Mesendoderm (in vitro differentiated cells): ENCODE measurements around the gene CLEC11A.
A peak's percentile ranks its signal among the peaks of the same experiment; 100 is the strongest.

ENCODE experiments used
- DNase-seq: peaks from one replicate; pipeline ENCODE4 v3.0.0; 2013
- H2AK5ac ChIP-seq: 2 replicates; pipeline ENCODE4 v1.6.1; 2013; ENCODE audit warnings: low read length, inconsistent platforms
- H2BK120ac ChIP-seq: 2 replicates; pipeline ENCODE4 v1.6.1; 2013; ENCODE audit warnings: low read depth, mild to moderate bottlenecking, low read length, moderate library complexity, mixed read lengths
- H2BK15ac ChIP-seq: replicated peaks from 2 replicates; pipeline ENCODE4 v1.6.1; 2013; ENCODE audit warnings: low read depth, mild to moderate bottlenecking, moderate library complexity
- H2BK5ac ChIP-seq: 2 replicates; pipeline ENCODE4 v1.6.1; 2013; ENCODE audit warnings: low read length, inconsistent platforms
- H3K18ac ChIP-seq: 2 replicates; pipeline ENCODE4 v1.6.1; 2013; ENCODE audit warnings: mild to moderate bottlenecking, low read length, mixed read lengths
- H3K23ac ChIP-seq: one replicate; pipeline ENCODE4 v1.6.1; 2013; ENCODE audit warnings: low read length
- H3K27ac ChIP-seq: 2 replicates; pipeline ENCODE4 v1.5.1; 2013; ENCODE audit warnings: low read depth, mild to moderate bottlenecking, inconsistent platforms, low read length, moderate library complexity
- H3K27me3 ChIP-seq: 2 replicates; pipeline ENCODE4 v1.6.1; 2013; ENCODE audit warnings: low read length, control low read depth, mild to moderate bottlenecking, inconsistent platforms; ENCODE audit not compliant: insufficient read depth, poor library complexity
- H3K36me3 ChIP-seq: 2 replicates; pipeline ENCODE4 v1.6.1; 2013; ENCODE audit warnings: low read length, inconsistent platforms; ENCODE audit not compliant: control insufficient read depth, insufficient read depth
- H3K4ac ChIP-seq: one replicate; pipeline ENCODE4 v1.6.1; 2013; ENCODE audit warnings: low read depth, mild to moderate bottlenecking, low read length, moderate library complexity
- H3K4me1 ChIP-seq: 2 replicates; pipeline ENCODE4 v1.6.1; 2013; ENCODE audit warnings: low read depth, low read length, inconsistent platforms; ENCODE audit not compliant: control insufficient read depth
- H3K4me2 ChIP-seq: 2 replicates; pipeline ENCODE4 v1.6.1; 2013; ENCODE audit warnings: low read length
- H3K4me3 ChIP-seq: 2 replicates; pipeline ENCODE4 v1.5.1; 2013; ENCODE audit warnings: mild to moderate bottlenecking, low read length
- H3K56ac ChIP-seq: one replicate; pipeline ENCODE4 v1.6.1; 2013; ENCODE audit warnings: low read length
- H3K79me1 ChIP-seq: 2 replicates; pipeline ENCODE4 v1.6.1; 2013; ENCODE audit warnings: low read length, inconsistent platforms
- H3K79me2 ChIP-seq: 2 replicates; pipeline ENCODE4 v1.6.1; 2013; ENCODE audit warnings: mild to moderate bottlenecking, low read length; ENCODE audit not compliant: control insufficient read depth, insufficient read depth
- H3K9ac ChIP-seq: 2 replicates; pipeline ENCODE4 v1.6.1; 2013; ENCODE audit warnings: low read length, inconsistent platforms
- H4K5ac ChIP-seq: one replicate; pipeline ENCODE4 v1.6.1; 2013; ENCODE audit warnings: low read length
- H4K8ac ChIP-seq: one replicate; pipeline ENCODE4 v1.6.1; 2013; ENCODE audit warnings: low read depth, mild to moderate bottlenecking, control low read depth, low read length, moderate library complexity
- WGBS: extraction: QIAGEN DNeasy Blood & Tissue Kit; methylation state at CpG from one replicate; pipeline ENCODE4 v1.1.7; 2013; ENCODE audit warnings: low lambda C conversion rate, missing lambda C conversion rate; ENCODE audit not compliant: insufficient coverage; ENCODE audit errors: extremely low coverage; 5-methylcytosine and 5-hydroxymethylcytosine counted together

The CLEC11A gene

GRCh38 chr19:50729894-50730293 is 6.7 kb downstream of the CLEC11A start:
- WGBS, result no CpG with 5 or more reads among the region's 5 CpGs

GRCh38 chr19:50735869-50736268 is 12.7 kb downstream of the CLEC11A start:
- Histone ChIP-seq H2AK5ac (no peak overlapping the region), H3K79me1 (no peaks in the 10 kb centered on the region), H2BK120ac (no peak overlapping the region), H2BK5ac (no peak overlapping the region), H3K4me3 (no peak overlapping the region), H3K4me1 (no peaks in the 10 kb centered on the region), H3K4ac (no peak overlapping the region), H4K5ac (no peak overlapping the region), H3K18ac (no peak overlapping the region), H3K9ac (no peak overlapping the region), H3K36me3 (no peaks in the 10 kb centered on the region), H3K27ac (no peak overlapping the region), H2BK15ac (no peak overlapping the region), H3K27me3 (no peaks in the 10 kb centered on the region), H3K56ac (no peak overlapping the region), H3K4me2 (no peak overlapping the region), H3K23ac (no peak overlapping the region), H4K8ac (no peak overlapping the region), H3K79me2 (no peaks in the 10 kb centered on the region)
- no peak for DNase-seq
- WGBS, result no CpG with 5 or more reads among the region's 7 CpGs

More at GRCh38 chr19:50729894-50730293, 6.7 kb downstream of the CLEC11A start:
- Histone ChIP-seq H3K18ac (no peak overlapping the region), H2AK5ac (no peak overlapping the region), H3K4ac (no peak overlapping the region), H3K79me2 (no peaks in the 10 kb centered on the region), H3K4me3 (no peak overlapping the region), H3K4me2 (no peak overlapping the region), H3K56ac (no peak overlapping the region), H3K9ac (no peak overlapping the region), H3K79me1 (peaks cover 4% of the 10 kb centered on the region), H2BK15ac (no peak overlapping the region), H3K36me3 (no peaks in the 10 kb centered on the region), H2BK5ac (no peak overlapping the region), H3K27me3 (no peaks in the 10 kb centered on the region), H3K23ac (no peak overlapping the region), H4K5ac (no peak overlapping the region), H3K27ac (no peak overlapping the region), H3K4me1 (peaks cover 2% of the 10 kb centered on the region), H4K8ac (no peak overlapping the region), H2BK120ac (no peak overlapping the region)
- no peak for DNase-seq

GRCh38 chr19:50736338-50736737 is 13.2 kb downstream of the CLEC11A start:
- no peak overlapping the region for H3K9ac ChIP-seq
- H4K5ac ChIP-seq, result no peak overlapping the region
- DNase-seq, result no peak
- H2BK120ac ChIP-seq, result no peak overlapping the region
- no peak overlapping the region for H3K56ac ChIP-seq
- no peak overlapping the region for H4K8ac ChIP-seq
- H3K4me2 ChIP-seq, result no peak overlapping the region
- no peak overlapping the region for H3K4ac ChIP-seq
- no peaks in the 10 kb centered on the region for H3K36me3 ChIP-seq
- H3K79me2 ChIP-seq, result no peaks in the 10 kb centered on the region
- H3K4me1 ChIP-seq, result no peaks in the 10 kb centered on the region
- H2BK15ac ChIP-seq, result no peak overlapping the region
- H3K23ac ChIP-seq, result no peak overlapping the region
- H3K27ac ChIP-seq, result no peak overlapping the region
- no peak overlapping the region for H3K4me3 ChIP-seq
- no peak overlapping the region for H3K18ac ChIP-seq
- H2AK5ac ChIP-seq, result no peak overlapping the region
- no peaks in the 10 kb centered on the region for H3K27me3 ChIP-seq
- 100% methylated on average over 2 of the region's 5 CpGs for WGBS
- no peaks in the 10 kb centered on the region for H3K79me1 ChIP-seq
- no peak overlapping the region for H2BK5ac ChIP-seq

GRCh38 chr19:50739132-50739913 is 16.2 kb downstream of the CLEC11A start:
- Histone ChIP-seq H3K23ac (no peak overlapping the region), H3K79me2 (no peaks in the 10 kb centered on the region), H3K4ac (no peak overlapping the region), H3K27ac (no peak overlapping the region), H3K56ac (no peak overlapping the region), H2AK5ac (no peak overlapping the region), H3K4me2 (no peak overlapping the region), H4K5ac (no peak overlapping the region), H3K4me3 (no peak overlapping the region), H3K4me1 (no peaks in the 10 kb centered on the region), H3K36me3 (no peaks in the 10 kb centered on the region), H2BK120ac (no peak overlapping the region), H2BK5ac (no peak overlapping the region), H3K9ac (no peak overlapping the region), H2BK15ac (no peak overlapping the region), H3K79me1 (no peaks in the 10 kb centered on the region), H3K27me3 (no peaks in the 10 kb centered on the region), H3K18ac (no peak overlapping the region), H4K8ac (no peak overlapping the region)
- no CpG with 5 or more reads among the region's 23 CpGs for WGBS
- no peak for DNase-seq

GRCh38 chr19:50739914-50740426 is 16.8 kb downstream of the CLEC11A start:
- DNase-seq, result peak; percentile 67
- no peak overlapping the region for H3K23ac ChIP-seq
- WGBS, result 100% methylated on average over 4 of the region's 11 CpGs

More at GRCh38 chr19:50739914-50740426, 16.8 kb downstream of the CLEC11A start:
- Histone ChIP-seq H3K4me2 (no peak overlapping the region), H3K4ac (no peak overlapping the region), H3K56ac (no peak overlapping the region), H2AK5ac (no peak overlapping the region), H3K9ac (no peak overlapping the region), H3K27ac (no peak overlapping the region), H2BK15ac (no peak overlapping the region), H3K36me3 (no peaks in the 10 kb centered on the region), H4K5ac (no peak overlapping the region), H2BK5ac (no peak overlapping the region), H3K79me2 (no peaks in the 10 kb centered on the region), H3K4me1 (no peaks in the 10 kb centered on the region), H4K8ac (no peak overlapping the region), H3K4me3 (no peak overlapping the region), H2BK120ac (no peak overlapping the region), H3K27me3 (no peaks in the 10 kb centered on the region), H3K18ac (no peak overlapping the region), H3K79me1 (no peaks in the 10 kb centered on the region)
